H1 (cell line): ENCODE data around the gene PIBF1. TPM values are rescaled to one million over a fixed set of nuclear protein-coding genes. Genes with fewer than 3 reads are reported as not detected.

ENCODE experiments used
- CTCF ChIA-PET: fragments of 300-600 bp; sonication (Branson Sonifier 250); formaldehyde crosslinking; loops from one replicate; lab custom pipeline; 2021; ENCODE audit not compliant: partially characterized antibody; lab: Charles Lee
- POLR2A ChIA-PET: fragments of 300-600 bp; sonication (Branson Sonifier 250); formaldehyde crosslinking; loops from one replicate; lab custom pipeline; 2021; ENCODE audit warnings: inconsistent platforms; ENCODE audit not compliant: partially characterized antibody; lab: Charles Lee
- DNase-seq, 2 experiments: peaks; one replicate each; pipeline versions ENCODE4 v3.0.0 to v3.0.0-alpha.2; 2010 to 2022; ENCODE audit warnings: low spot score in 2 of 2, low read depth in 1 of 2, mixed read lengths in 1 of 2
- FAIRE-seq: peaks from 2 replicates; lab custom pipeline; 2011; peaks lifted over from hg19 to GRCh38; lab: Jason Lieb, UNC
- H2AFZ ChIP-seq: 2 replicates; pipeline ENCODE4 v1.8.1; 2012; ENCODE audit warnings: low read length, inconsistent platforms
- H2AK5ac ChIP-seq: 2 replicates; pipeline ENCODE4 v1.6.1; 2013; ENCODE audit warnings: low read depth, low read length
- H2BK120ac ChIP-seq: replicated peaks from 2 replicates; pipeline ENCODE3; 2013; ENCODE audit warnings: low read depth, low read length, inconsistent platforms
- H2BK12ac ChIP-seq: 2 replicates; pipeline ENCODE4 v1.6.1; 2013; ENCODE audit warnings: low read depth, low read length
- H2BK15ac ChIP-seq: 2 replicates; pipeline ENCODE4 v1.6.1; 2013; ENCODE audit warnings: low read length
- H2BK20ac ChIP-seq: 2 replicates; pipeline ENCODE4 v1.6.1; 2013; ENCODE audit warnings: low read length
- H2BK5ac ChIP-seq: 2 replicates; pipeline ENCODE4 v1.6.1; 2013; ENCODE audit warnings: low read depth, low read length
- H3K14ac ChIP-seq: 2 replicates; pipeline ENCODE4 v1.6.1; 2013; ENCODE audit warnings: inconsistent platforms; ENCODE audit not compliant: insufficient read length
- H3K18ac ChIP-seq: 2 replicates; pipeline ENCODE4 v1.6.1; 2013; ENCODE audit warnings: low read length; ENCODE audit errors: extremely low read depth
- H3K23ac ChIP-seq: 2 replicates; pipeline ENCODE4 v1.6.1; 2013; ENCODE audit warnings: inconsistent platforms; ENCODE audit not compliant: insufficient read length
- H3K23me2 ChIP-seq: 2 replicates; pipeline ENCODE4 v1.6.1; 2013; ENCODE audit warnings: low read depth, low read length
- H3K27ac ChIP-seq: 2 replicates; pipeline ENCODE4 v1.6.1; 2011; ENCODE audit warnings: low read depth, low read length, inconsistent platforms
- H3K27me3 ChIP-seq, 4 experiments: replicated peaks in 1 of 4; 1 replicate in 1 of 4; 2 replicates in 3 of 4; pipeline versions ENCODE4 v1.6.1 to v1.8.1; 2011 to 2013; ENCODE audit warnings: low read length in 3 of 4, mild to moderate bottlenecking in 3 of 4, inconsistent platforms in 2 of 4, mixed read lengths in 2 of 4, moderate library complexity in 1 of 4; ENCODE audit not compliant: control insufficient read depth in 3 of 4, insufficient read depth in 3 of 4; ENCODE audit errors: extremely low read depth in 1 of 4
- H3K36me3 ChIP-seq, 4 experiments: 2 replicates each; pipeline versions ENCODE4 v1.6.1 to v1.8.1; 2011 to 2013; ENCODE audit warnings: mild to moderate bottlenecking in 4 of 4, low read length in 3 of 4, moderate library complexity in 2 of 4, control low read depth in 1 of 4, inconsistent platforms in 1 of 4; ENCODE audit not compliant: insufficient read depth in 4 of 4, control insufficient read depth in 2 of 4
- H3K4ac ChIP-seq: replicated peaks from 2 replicates; pipeline ENCODE3; 2013; ENCODE audit warnings: low read length, low read depth, mixed read lengths, inconsistent platforms; ENCODE audit not compliant: insufficient read length
- H3K4me1 ChIP-seq, 4 experiments: replicated peaks in 1 of 4; 1 replicate in 1 of 4; 2 replicates in 3 of 4; pipeline versions ENCODE4 v1.6.1 to v1.8.1; 2011 to 2013; ENCODE audit warnings: low read length in 3 of 4, inconsistent platforms in 2 of 4, mixed read lengths in 1 of 4; ENCODE audit not compliant: insufficient read depth in 4 of 4, control insufficient read depth in 3 of 4
- H3K4me2 ChIP-seq, 2 experiments: 2 replicates each; pipeline versions ENCODE4 v1.6.1 to v1.8.1; 2011 to 2013; ENCODE audit warnings: low read depth in 2 of 2, low read length in 2 of 2, control low read depth in 1 of 2, inconsistent platforms in 1 of 2, mild to moderate bottlenecking in 1 of 2; ENCODE audit not compliant: insufficient read depth in 1 of 2
- H3K4me3 ChIP-seq, 4 experiments: fragments of 200-600, 300-600 bp in 1 of 4; sonication (generic), shearing (Covaris generic), sonication (Bioruptor Twin) in 1 of 4; 2 replicates each; pipeline versions ENCODE4 v1.5.1 to v1.8.1; 2011 to 2016; ENCODE audit warnings: low read length in 4 of 4, low read depth in 3 of 4, control low read depth in 2 of 4, inconsistent platforms in 2 of 4, mild to moderate bottlenecking in 2 of 4, mixed read lengths in 1 of 4, moderate library complexity in 1 of 4; ENCODE audit not compliant: insufficient read depth in 2 of 4; ENCODE audit errors: extremely low read depth in 1 of 4
- H3K56ac ChIP-seq: replicated peaks from 2 replicates; pipeline ENCODE3; 2013; ENCODE audit warnings: low read depth, mild to moderate bottlenecking, mixed read lengths, low read length, inconsistent platforms; ENCODE audit not compliant: insufficient read length
- H3K79me1 ChIP-seq: 2 replicates; pipeline ENCODE4 v1.6.1; 2013; ENCODE audit warnings: low read depth, low read length, control low read depth
- H3K79me2 ChIP-seq, 2 experiments: 2 replicates each; pipeline versions ENCODE4 v1.6.1 to v1.8.1; 2012 to 2013; ENCODE audit warnings: low read length in 2 of 2, mild to moderate bottlenecking in 2 of 2, inconsistent platforms in 1 of 2; ENCODE audit not compliant: insufficient read depth in 2 of 2, control insufficient read depth in 1 of 2
- H3K9ac ChIP-seq, 4 experiments: replicated peaks in 1 of 4; 1 replicate in 1 of 4; 2 replicates in 3 of 4; pipeline versions ENCODE4 v1.6.1 to v1.8.1; 2011 to 2013; ENCODE audit warnings: low read depth in 3 of 4, low read length in 3 of 4, control low read depth in 2 of 4, mild to moderate bottlenecking in 2 of 4, moderate library complexity in 2 of 4, inconsistent platforms in 1 of 4; ENCODE audit errors: extremely low read depth in 1 of 4
- H3K9me3 ChIP-seq, 2 experiments: 2 replicates each; pipeline versions ENCODE4 v1.6.1 to v1.8.1; 2012 to 2013; ENCODE audit warnings: mild to moderate bottlenecking in 2 of 2, moderate library complexity in 2 of 2, control low read depth in 1 of 2, inconsistent platforms in 1 of 2, low read depth in 1 of 2, low read length in 1 of 2, mixed read lengths in 1 of 2; ENCODE audit not compliant: insufficient read depth in 2 of 2
- H4K20me1 ChIP-seq, 2 experiments: replicated peaks in 1 of 2; 2 replicates each; pipeline versions ENCODE3 to v1.8.1; 2011 to 2013; ENCODE audit warnings: inconsistent platforms in 2 of 2, low read length in 2 of 2, mild to moderate bottlenecking in 1 of 2; ENCODE audit not compliant: insufficient read depth in 2 of 2, control insufficient read depth in 1 of 2
- H4K5ac ChIP-seq: 2 replicates; pipeline ENCODE4 v1.6.1; 2013; ENCODE audit warnings: low read length, low read depth, mixed read lengths, inconsistent platforms; ENCODE audit not compliant: insufficient read length
- H4K8ac ChIP-seq: 2 replicates; pipeline ENCODE4 v1.8.0; 2013; ENCODE audit warnings: mild to moderate bottlenecking, moderate library complexity, low read length, inconsistent platforms; ENCODE audit not compliant: insufficient read depth; ENCODE audit errors: extremely low read depth
- H4K91ac ChIP-seq: replicated peaks from 2 replicates; pipeline ENCODE3; 2013; ENCODE audit warnings: low read length, mixed read lengths, inconsistent platforms; ENCODE audit not compliant: insufficient read length
- RAD21 ChIP-seq, 2 experiments: IDR thresholded peaks in 1 of 2; conservative IDR thresholded peaks in 1 of 2; 2 replicates each; pipeline ENCODE4 v1.6.1; 2011; ENCODE audit warnings: low read depth in 2 of 2, low read length in 2 of 2, improper control_type of control experiment in 1 of 2, inconsistent platforms in 1 of 2, mild to moderate bottlenecking in 1 of 2, moderate library complexity in 1 of 2
- SIX5 ChIP-seq: IDR thresholded peaks from 2 replicates; pipeline ENCODE4 v1.6.1; 2011; ENCODE audit warnings: mild to moderate bottlenecking, low read depth, low read length
- WGBS, 2 experiments: shearing (Covaris generic) in 1 of 2; methylation state at CpG; one replicate each; pipeline versions ENCODE4 v1.1.6 to v1.1.7; 2013 to 2015; ENCODE audit warnings: low lambda C conversion rate in 2 of 2, mixed read lengths in 2 of 2, inconsistent platforms in 1 of 2, low coverage in 1 of 2, missing lambda C conversion rate in 1 of 2; ENCODE audit not compliant: insufficient replicate concordance in 2 of 2, insufficient coverage in 1 of 2, insufficient read length in 1 of 2; ENCODE audit errors: extremely low coverage in 1 of 2, missing lambda C conversion rate in 1 of 2; 5-methylcytosine and 5-hydroxymethylcytosine counted together
- polyA plus RNA-seq, 7 experiments: library from polyadenylated mRNA; depleted of rRNA in 3 of 7; stranded (reverse) in 5 of 7; unstranded in 2 of 7; fragments of >200 nt in 5 of 7; fragments of 200-250 nt in 2 of 7; gene quantifications; 1 replicate in 5 of 7; 2 replicates in 1 of 7; 4 replicates in 1 of 7; pipeline versions ENCODE4 v1.2.1 to v1.2.3, GENCODE V29; 2011 to 2013; ENCODE audit warnings: missing spikeins in 2 of 7, mixed read lengths in 2 of 7
- total RNA-seq: library from RNA; stranded (reverse); fragmentation: NEBNext Ultra II Directional; extraction: Animal tissue kit (Norgen Biotek cat#: 25700); gene quantifications from 2 replicates; pipeline ENCODE4 v1.2.1, GENCODE V29; 2021
- TF ChIP-seq, protein P1 (sequence below), 3 experiments: IDR thresholded peaks; 1 replicate in 2 of 3; 2 replicates in 1 of 3; pipeline versions ENCODE4 v1.5.1 to v1.6.1; 2011; ENCODE audit warnings: low read length in 3 of 3, mild to moderate bottlenecking in 3 of 3, inconsistent platforms in 2 of 3, low read depth in 1 of 3, moderate library complexity in 1 of 3; ENCODE audit not compliant: insufficient read depth in 1 of 3; ENCODE audit errors: control extremely low read depth in 1 of 3

PIBF1 gene
- total and polyA plus RNA-seq, 2 of the 8 experiments (the other 6 are each of a cell fraction or from before 2014, with no cell fraction given) = 1.1 to 13.2 TPM

DNA sequence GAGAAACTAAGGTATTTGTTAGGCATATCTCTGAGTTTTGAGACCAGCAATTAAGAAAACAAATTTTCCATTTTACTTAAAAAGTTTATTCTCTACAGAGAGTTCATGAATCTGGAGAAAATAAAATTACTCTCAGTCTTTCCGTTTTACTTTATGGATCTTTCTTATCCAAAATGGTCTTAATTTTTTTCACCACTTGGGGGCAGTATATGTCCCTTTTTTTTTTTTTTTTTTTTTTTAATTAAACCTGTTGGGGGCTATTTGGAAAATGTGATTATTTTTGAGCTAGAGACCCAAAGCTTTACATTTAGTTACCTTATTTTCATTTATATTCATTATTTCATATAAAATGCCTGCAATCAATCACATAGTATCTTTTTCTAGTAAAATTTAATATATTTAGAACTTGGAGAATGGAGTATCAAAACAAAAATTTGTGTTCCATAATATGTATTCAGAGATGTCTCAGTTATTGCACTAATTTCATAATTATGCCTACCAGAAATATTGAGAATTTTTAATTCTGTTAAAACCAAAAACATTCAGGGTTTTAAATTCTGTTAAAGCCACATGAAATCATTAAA, 27.1 kb downstream of the PIBF1 start:
- no peak overlapping the region for H3K18ac ChIP-seq
- H3K4ac ChIP-seq = no peak overlapping the region
- 18% methylated on average over 1 of the region's 1 CpG; no CpG with 5 or more reads in 1 of the 2 experiments for WGBS, 2 experiments
- no peak overlapping the region for H2BK5ac ChIP-seq
- no peaks in the 10 kb centered on the region for H3K79me2 ChIP-seq
- no peaks in the 10 kb centered on the region for H3K4me1 ChIP-seq
- TF ChIP-seq SIX5 (no peak), RAD21 (IDR thresholded peaks at IDR 0.05 in 1 of 2, conservative IDR thresholded peaks at IDR 0.05 in 1 of 2; ENCODE audit: low read depth in 2 of 2, low read length in 2 of 2) (peak in 1 of 2 experiments; percentile 29; a peak in 2 of 4 replicates)
- TF ChIP-seq, protein P1, sequence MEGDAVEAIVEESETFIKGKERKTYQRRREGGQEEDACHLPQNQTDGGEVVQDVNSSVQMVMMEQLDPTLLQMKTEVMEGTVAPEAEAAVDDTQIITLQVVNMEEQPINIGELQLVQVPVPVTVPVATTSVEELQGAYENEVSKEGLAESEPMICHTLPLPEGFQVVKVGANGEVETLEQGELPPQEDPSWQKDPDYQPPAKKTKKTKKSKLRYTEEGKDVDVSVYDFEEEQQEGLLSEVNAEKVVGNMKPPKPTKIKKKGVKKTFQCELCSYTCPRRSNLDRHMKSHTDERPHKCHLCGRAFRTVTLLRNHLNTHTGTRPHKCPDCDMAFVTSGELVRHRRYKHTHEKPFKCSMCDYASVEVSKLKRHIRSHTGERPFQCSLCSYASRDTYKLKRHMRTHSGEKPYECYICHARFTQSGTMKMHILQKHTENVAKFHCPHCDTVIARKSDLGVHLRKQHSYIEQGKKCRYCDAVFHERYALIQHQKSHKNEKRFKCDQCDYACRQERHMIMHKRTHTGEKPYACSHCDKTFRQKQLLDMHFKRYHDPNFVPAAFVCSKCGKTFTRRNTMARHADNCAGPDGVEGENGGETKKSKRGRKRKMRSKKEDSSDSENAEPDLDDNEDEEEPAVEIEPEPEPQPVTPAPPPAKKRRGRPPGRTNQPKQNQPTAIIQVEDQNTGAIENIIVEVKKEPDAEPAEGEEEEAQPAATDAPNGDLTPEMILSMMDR (IDR thresholded peaks at IDR 0.05; ENCODE audit: control extremely low read depth in 1 of 3, insufficient read depth in 1 of 3, low read depth in 1 of 3, low read length in 3 of 3) = peak in 1 of 3 experiments; percentile 9; a peak in 1 of 4 replicates
- no peak overlapping the region for H3K56ac ChIP-seq
- no peak overlapping the region for H4K8ac ChIP-seq
- H4K91ac ChIP-seq = no peak overlapping the region
- no peak overlapping the region for H3K9ac ChIP-seq
- no peaks in the 10 kb centered on the region for H4K20me1 ChIP-seq
- DNase-seq (no peak), FAIRE-seq (no peak)
- H4K5ac ChIP-seq = no peak overlapping the region
- no peak overlapping the region for H2BK12ac ChIP-seq
- H3K27me3 ChIP-seq = no peaks in the 10 kb centered on the region
- H3K23me2 ChIP-seq = no peaks in the 10 kb centered on the region
- no peak overlapping the region for H2AK5ac ChIP-seq
- no peak overlapping the region for H3K27ac ChIP-seq
- H3K36me3 ChIP-seq = peaks cover 0 to 2% (median 0%) of the 10 kb centered on the region in 4 experiments; a peak in 1 of 8 replicates
- no peaks in the 10 kb centered on the region for H3K79me1 ChIP-seq
- H3K23ac ChIP-seq = no peak overlapping the region
- H3K4me2 ChIP-seq = no peak overlapping the region
- no peak overlapping the region for H2AFZ ChIP-seq
- H2BK20ac ChIP-seq = no peak overlapping the region
- no peak overlapping the region for H3K14ac ChIP-seq
- H2BK15ac ChIP-seq = no peak overlapping the region
- H2BK120ac ChIP-seq = no peak overlapping the region
- no peak overlapping the region for H3K4me3 ChIP-seq
- no peaks in the 10 kb centered on the region for H3K9me3 ChIP-seq
- ChIA-PET CTCF (interaction anchor here (1.4 to 2.0 kb wide), 3 partner anchors 12 to 24 kb away, joined by 3 to 10 read pairs (median 5); no protein-coding TSS in a partner anchor), POLR2A (no interaction called here)
